Adrenal gland (tissue), 5 donors: ENCODE data around the gene SRSF10.

Source experiments
- CTCF ChIP-seq, 6 experiments: fragments of 450-650 bp in 4 of 6; fragments of 200-600 bp in 2 of 6; sonication (generic) in 1 of 6; IDR thresholded peaks; 1 replicate in 5 of 6; 2 replicates in 1 of 6; pipeline versions ENCODE4 v1.5.1 to v1.8.0; 2016 to 2021; ENCODE audit warnings: antibody characterized with exemption in 6 of 6, mild to moderate bottlenecking in 2 of 6, moderate library complexity in 1 of 6
- POLR2A ChIP-seq, 2 donors: fragments of 450-650 bp; IDR thresholded peaks; one replicate each; pipeline ENCODE4 v1.6.1; 2017; ENCODE audit warnings: antibody characterized with exemption in 2 of 2, mild to moderate bottlenecking in 2 of 2, moderate library complexity in 1 of 2
- donor health status: DM: no; HTN: no; CAD: no.

GRCh38 chr1:23931491-23931880 is 48.6 kb downstream of the SRSF10 start:
- TF ChIP-seq POLR2A (IDR thresholded peaks at IDR 0.05) (no peak), CTCF (IDR thresholded peaks at IDR 0.05) (no peak)
